Measurements from ENCODE around the gene NAV2.

Gene NAV2

GRCh38 chr11:19789835-19790710 is 77.4 kb downstream of the NAV2 start:
- no peak for TF ChIP-seq CTCF (IDR thresholded peaks at IDR 0.05; ENCODE audit: low read depth, low read length)
- peak; percentile 70 for DNase-seq (ENCODE audit: extremely low read depth, low read depth)

GRCh38 chr11:19790831-19791552 is 78.4 kb downstream of the NAV2 start:
- TF ChIP-seq CTCF (IDR thresholded peaks at IDR 0.05; ENCODE audit: low read depth, low read length): no peak
- no peak for DNase-seq (ENCODE audit: extremely low read depth, low read depth)

- no peak for TF ChIP-seq CTCF (IDR thresholded peaks at IDR 0.05; ENCODE audit: low read depth, low read length)
- DNase-seq (ENCODE audit: extremely low read depth, low read depth): no peak
Observed at GRCh38 chr11:19792510-19792909, 79.9 kb downstream of the NAV2 start.

- no peak for DNase-seq (ENCODE audit: extremely low read depth, low read depth)
- no peak for TF ChIP-seq CTCF (IDR thresholded peaks at IDR 0.05; ENCODE audit: low read depth, low read length)
Observed at GRCh38 chr11:19793326-19793725, 80.7 kb downstream of the NAV2 start.

GRCh38 chr11:19794161-19794560 is 81.5 kb downstream of the NAV2 start:
- TF ChIP-seq CTCF (IDR thresholded peaks at IDR 0.05; ENCODE audit: low read depth, low read length): no peak
- no peak for DNase-seq (ENCODE audit: extremely low read depth, low read depth)

GRCh38 chr11:19795082-19795481 is 82.4 kb downstream of the NAV2 start:
- TF ChIP-seq CTCF (IDR thresholded peaks at IDR 0.05; ENCODE audit: low read depth, low read length): no peak
- DNase-seq (ENCODE audit: extremely low read depth, low read depth): no peak

- DNase-seq (ENCODE audit: extremely low read depth, low read depth): no peak
- TF ChIP-seq CTCF (IDR thresholded peaks at IDR 0.05; ENCODE audit: low read depth, low read length): peak; percentile 35
Observed at GRCh38 chr11:19800162-19800561, 87.5 kb downstream of the NAV2 start.

Measured in AG09319 (cell line).